Fibroblast of mammary gland (primary cell): ENCODE measurements around the gene SLC38A8.

Experiments used
- DNase-seq: peaks from one replicate; pipeline ENCODE4 v3.0.0-alpha.2; 2010; ENCODE audit warnings: low read depth
- H3K4me3 ChIP-seq: 2 replicates; pipeline ENCODE4 v1.5.1; 2011; ENCODE audit warnings: low read depth, mild to moderate bottlenecking, low read length, moderate library complexity; ENCODE audit not compliant: control insufficient read depth
- TF ChIP-seq, protein P1 (sequence below): conservative IDR thresholded peaks from 2 replicates; pipeline ENCODE4 v1.5.1; 2011; ENCODE audit warnings: low read depth, low read length, inconsistent platforms; ENCODE audit not compliant: control insufficient read depth, insufficient read depth

The SLC38A8 gene

DNA sequence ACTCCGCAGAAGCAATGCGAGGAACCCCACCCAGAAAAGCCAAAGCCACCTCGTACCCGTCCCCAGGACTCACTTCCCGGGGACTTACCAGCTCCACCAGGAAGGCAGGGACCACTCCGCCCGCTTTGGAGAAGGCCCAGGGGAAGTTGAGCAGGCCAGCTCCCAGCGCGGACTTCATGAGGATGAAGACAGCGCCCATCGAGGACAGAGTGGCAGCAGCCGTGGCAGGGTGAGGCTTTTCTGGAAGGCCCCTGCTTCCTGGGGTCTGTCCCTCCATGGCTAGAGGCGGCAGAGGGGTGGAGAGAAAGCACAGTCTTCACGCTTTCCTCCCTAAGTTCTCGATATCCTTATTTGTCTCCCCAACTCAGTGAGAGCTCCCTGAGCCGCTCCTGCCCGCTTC is 714 bp downstream of the SLC38A8 start:
- no peak for DNase-seq
- TF ChIP-seq, protein P1, sequence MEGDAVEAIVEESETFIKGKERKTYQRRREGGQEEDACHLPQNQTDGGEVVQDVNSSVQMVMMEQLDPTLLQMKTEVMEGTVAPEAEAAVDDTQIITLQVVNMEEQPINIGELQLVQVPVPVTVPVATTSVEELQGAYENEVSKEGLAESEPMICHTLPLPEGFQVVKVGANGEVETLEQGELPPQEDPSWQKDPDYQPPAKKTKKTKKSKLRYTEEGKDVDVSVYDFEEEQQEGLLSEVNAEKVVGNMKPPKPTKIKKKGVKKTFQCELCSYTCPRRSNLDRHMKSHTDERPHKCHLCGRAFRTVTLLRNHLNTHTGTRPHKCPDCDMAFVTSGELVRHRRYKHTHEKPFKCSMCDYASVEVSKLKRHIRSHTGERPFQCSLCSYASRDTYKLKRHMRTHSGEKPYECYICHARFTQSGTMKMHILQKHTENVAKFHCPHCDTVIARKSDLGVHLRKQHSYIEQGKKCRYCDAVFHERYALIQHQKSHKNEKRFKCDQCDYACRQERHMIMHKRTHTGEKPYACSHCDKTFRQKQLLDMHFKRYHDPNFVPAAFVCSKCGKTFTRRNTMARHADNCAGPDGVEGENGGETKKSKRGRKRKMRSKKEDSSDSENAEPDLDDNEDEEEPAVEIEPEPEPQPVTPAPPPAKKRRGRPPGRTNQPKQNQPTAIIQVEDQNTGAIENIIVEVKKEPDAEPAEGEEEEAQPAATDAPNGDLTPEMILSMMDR, result no peak
- no peak overlapping the region for H3K4me3 ChIP-seq

DNA sequence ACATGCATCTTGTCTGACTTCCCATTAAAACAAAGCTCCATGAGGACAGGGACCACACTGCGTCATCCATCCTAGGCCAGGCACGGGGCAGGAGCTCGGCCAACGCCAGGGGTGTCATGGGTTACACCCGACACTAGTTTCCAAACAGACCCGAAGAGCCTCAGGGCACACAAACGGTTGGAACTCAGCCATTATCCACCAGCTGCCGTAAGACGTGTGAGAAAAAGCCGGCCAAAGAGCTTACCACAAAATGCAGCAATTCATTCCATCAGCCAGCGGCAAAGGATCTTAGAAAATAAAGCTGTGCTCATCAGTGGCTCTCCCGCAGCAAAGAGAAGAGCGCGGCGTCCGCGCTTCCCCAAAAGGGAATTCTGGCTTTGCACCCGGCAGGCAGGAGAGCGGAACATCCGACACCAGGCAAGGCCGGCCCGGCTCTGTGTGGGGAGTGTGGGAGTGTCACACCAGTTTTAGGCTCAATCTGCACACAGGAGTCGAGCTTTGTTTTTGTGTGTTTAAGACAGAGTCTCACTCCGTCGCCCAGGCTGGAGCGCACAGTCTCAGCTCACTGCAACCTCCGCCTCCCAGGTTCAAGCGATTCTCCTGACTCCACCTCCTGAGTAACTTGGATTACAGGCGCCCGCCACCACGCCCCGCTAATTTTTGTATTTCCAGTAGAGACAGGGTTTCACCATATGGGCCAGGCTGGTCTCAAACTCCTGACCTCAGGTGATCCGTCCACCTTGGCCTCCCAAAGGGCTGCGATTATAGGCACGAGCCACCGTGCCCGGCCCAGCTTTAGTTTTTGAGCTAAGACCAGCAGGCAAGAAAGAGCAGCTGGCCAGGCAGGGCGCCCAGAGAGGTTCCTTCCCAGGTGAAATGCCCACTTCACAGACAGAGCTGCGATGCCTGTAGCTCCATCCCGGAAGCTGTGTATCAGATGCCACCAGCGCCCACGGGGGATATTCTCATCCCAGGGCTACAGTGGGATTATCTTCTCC is 1.5 kb downstream of the SLC38A8 start:
- no peak overlapping the region for H3K4me3 ChIP-seq
- TF ChIP-seq, protein P1, result no peak
- no peak for DNase-seq

DNA sequence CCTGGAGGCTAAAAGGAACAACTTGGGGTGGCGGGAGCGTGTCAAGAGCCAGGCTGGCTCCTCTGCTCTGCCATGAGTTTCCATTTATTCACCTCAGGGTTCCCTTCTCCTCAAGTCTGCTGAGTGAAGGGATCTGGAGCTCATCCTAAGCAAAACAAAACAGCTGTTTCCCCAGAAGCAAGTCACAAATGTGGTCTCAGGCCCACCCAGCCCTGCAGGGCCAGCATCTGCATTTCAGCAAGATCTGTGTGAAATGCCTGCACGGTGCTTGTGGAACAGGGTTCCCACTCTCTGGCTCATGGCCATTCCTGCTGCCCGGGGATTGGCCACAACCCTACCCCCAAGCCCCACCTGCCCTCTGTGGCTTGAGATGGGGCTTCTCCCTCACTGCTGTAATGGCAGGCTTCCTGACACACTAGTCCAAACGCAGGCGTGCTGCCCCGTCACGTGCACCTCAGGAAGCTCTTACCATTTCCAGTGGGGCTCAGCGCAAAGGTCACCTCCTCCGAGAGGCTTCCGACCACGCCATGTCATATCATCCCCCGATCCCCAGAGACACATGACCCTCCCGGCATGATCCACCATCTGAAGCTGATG is 2.3 kb downstream of the SLC38A8 start:
- no peak for DNase-seq
- no peak overlapping the region for H3K4me3 ChIP-seq
- TF ChIP-seq, protein P1, result no peak

DNA sequence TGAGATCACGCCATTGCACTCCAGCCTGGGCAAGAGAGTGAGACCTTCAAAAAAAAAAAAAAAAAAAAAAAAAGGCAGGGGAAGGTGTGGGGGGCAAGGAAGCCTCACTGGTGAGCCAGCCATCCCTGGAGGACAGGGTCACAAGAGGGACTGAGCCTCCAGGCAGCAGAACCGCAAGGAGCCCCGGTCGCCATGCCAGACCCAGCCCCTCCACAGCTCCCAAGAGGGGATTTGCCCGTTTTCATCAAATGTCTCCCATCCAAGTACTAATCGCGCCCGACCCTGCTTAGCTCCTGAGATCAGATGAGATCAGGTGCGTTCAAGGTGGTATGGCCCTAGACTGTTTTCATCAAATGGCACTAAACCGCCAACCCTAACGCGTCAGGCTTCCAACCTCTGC is 2.9 kb downstream of the SLC38A8 start:
- no peak for DNase-seq
- H3K4me3 ChIP-seq, result no peak overlapping the region
- TF ChIP-seq, protein P1, result no peak

DNA sequence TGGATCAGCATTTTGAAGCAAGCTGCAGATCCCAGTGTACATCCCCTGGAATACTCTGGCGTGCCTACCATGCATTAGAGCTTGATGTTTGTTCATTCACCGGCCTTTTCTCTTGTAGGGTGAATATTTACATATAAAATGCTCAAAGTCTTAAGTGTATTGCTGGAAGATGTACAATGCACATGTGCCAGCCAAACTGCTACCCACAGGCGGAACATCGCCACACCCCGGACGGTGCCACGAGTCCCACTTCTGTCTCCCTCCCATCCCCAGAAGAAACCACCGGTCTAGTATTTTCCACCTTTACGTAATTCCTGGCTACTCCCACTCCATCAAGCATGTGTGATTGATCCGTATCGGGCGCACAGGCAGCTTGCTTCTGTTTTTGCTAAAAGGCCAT is 4.1 kb downstream of the SLC38A8 start:
- TF ChIP-seq, protein P1, result no peak
- DNase-seq, result no peak

DNA sequence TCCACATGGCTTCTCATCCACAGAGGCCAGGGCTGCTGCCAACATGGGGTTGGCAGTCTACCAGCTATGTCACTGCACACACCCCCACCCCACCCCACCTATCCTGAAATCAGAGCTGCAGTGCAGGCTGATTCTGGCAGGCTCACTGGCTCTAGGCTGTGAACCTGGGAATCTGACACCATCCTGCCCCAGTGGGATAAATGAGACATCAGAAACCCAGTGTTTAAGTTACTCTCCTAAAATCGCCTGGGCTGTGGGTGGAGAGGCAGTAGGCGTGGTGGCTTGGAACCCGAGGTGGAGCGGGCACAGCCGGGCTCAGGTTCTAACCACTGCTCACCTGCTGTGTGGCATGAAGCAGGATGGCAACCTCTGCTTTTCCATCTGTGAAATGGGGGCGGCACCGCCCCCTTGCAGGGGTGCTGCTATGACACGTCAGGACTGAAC is 5.6 kb downstream of the SLC38A8 start:
- TF ChIP-seq, protein P1, result no peak
- no peak overlapping the region for H3K4me3 ChIP-seq
- DNase-seq, result no peak

More for the DNA sequence above, 4.1 kb downstream of the SLC38A8 start:
- no peak overlapping the region for H3K4me3 ChIP-seq
